Ovary (tissue), 9 donors: Measurements from ENCODE around the gene BCL2A1. TPM values are rescaled to one million over a fixed set of nuclear protein-coding genes. Genes with fewer than 3 reads are reported as not detected.

Experiments used
- DNase-seq, 5 donors: peaks; one replicate each; pipeline ENCODE4 v3.0.0-alpha.2; 2019 to 2020
- H3K27ac ChIP-seq, 2 donors: fragments of 200-600 bp; one replicate each; pipeline versions ENCODE4 v1.5.1 to v1.8.0; 2019 to 2022
- H3K27me3 ChIP-seq: fragments of 200-600 bp; one replicate; pipeline ENCODE4 v1.8.0; 2022
- H3K36me3 ChIP-seq: fragments of 200-600 bp; sonication (generic); one replicate; pipeline ENCODE4 v1.5.1; 2019
- H3K4me1 ChIP-seq: one replicate; pipeline ENCODE4 v1.8.1; 2013; ENCODE audit warnings: mild to moderate bottlenecking, moderate library complexity; ENCODE audit not compliant: insufficient read depth
- H3K4me3 ChIP-seq: fragments of 200-600 bp; sonication (generic); one replicate; pipeline ENCODE4 v1.5.1; 2017
- H3K9me3 ChIP-seq, 2 donors: fragments of 200-600 bp in 1 of 2; sonication (generic) in 1 of 2; one replicate each; pipeline versions ENCODE4 v1.5.1 to v1.8.1; 2013 to 2019; ENCODE audit warnings: mild to moderate bottlenecking in 1 of 2, moderate library complexity in 1 of 2
- CTCF ChIP-seq, 3 donors: fragments of 450-650 bp in 2 of 3; fragments of 200-600 bp in 1 of 3; IDR thresholded peaks; one replicate each; pipeline versions ENCODE4 v1.5.1 to v1.8.0; 2016 to 2022; ENCODE audit warnings: antibody characterized with exemption in 3 of 3, mild to moderate bottlenecking in 1 of 3
- EP300 ChIP-seq: sonication (generic); formaldehyde crosslinking; IDR thresholded peaks from one replicate; pipeline ENCODE4 v1.6.1; 2017; ENCODE audit warnings: antibody characterized with exemption
- POLR2A ChIP-seq: fragments of 450-650 bp; IDR thresholded peaks from one replicate; pipeline ENCODE4 v1.6.1; 2017; ENCODE audit warnings: antibody characterized with exemption, mild to moderate bottlenecking, moderate library complexity
- WGBS, 3 donors: extraction: QIAGEN DNeasy Blood & Tissue Kit in 1 of 3; methylation state at CpG; one replicate each; pipeline versions ENCODE4 v1.1.5 to v1.1.7; 2013 to 2017; 5-methylcytosine and 5-hydroxymethylcytosine counted together
- intact Hi-C, 4 donors: fragments of 100-400 bp; cut with DNase I; formaldehyde crosslinking; loops; one replicate each; pipeline versions ENCODE4 v1.11.0 to v1.15.1; 2022 to 2023
- polyA plus RNA-seq, 2 donors: library from polyadenylated mRNA; stranded (reverse); fragments of 200-250 nt in 1 of 2; fragments of 350-450 nt in 1 of 2; fragmentation: Illumina TruSeq in 1 of 2; extraction: RNeasy Lipid Tissue Mini Kit (QIAGEN cat#74804) in 1 of 2; gene quantifications; one replicate each; pipeline ENCODE4 v1.2.3, GENCODE V29; 2013 to 2014
- total RNA-seq, 7 donors: library from RNA; depleted of rRNA in 2 of 7; stranded (reverse); fragments of >200 nt in 2 of 7; fragmentation: NEBNext Ultra II Directional in 3 of 7; extraction: Animal tissue kit (Norgen Biotek cat#: 25700) in 3 of 7; gene quantifications; one replicate each; pipeline versions ENCODE4 v1.1.0 to v1.2.4, GENCODE V29; 2016 to 2023
- donor health status: DM: no; HTN: no; CAD: no; lungs with moderate emphysema.
- donor health status: DM: no; HTN: no; CAD: no.
- donor health status: Bipolar disorder and iron deficiency.
- donor health status: DM: yes; HTN: yes; CAD: no.
- donor health status: DM: no; HTN: no; CAD: no.
- donor health status: DM: yes; HTN: yes; CAD: no.

BCL2A1 gene
- total and polyA plus RNA-seq, 9 donors, result 0.48 to 4.0 (median 1.2) TPM; not detected in 1

- Histone ChIP-seq H3K9me3 (no peaks in the 10 kb centered on the region), H3K27ac (no peak overlapping the region), H3K4me3 (no peak overlapping the region), H3K4me1 (no peaks in the 10 kb centered on the region), H3K27me3 (no peaks in the 10 kb centered on the region), H3K36me3 (no peaks in the 10 kb centered on the region)
- no peak for DNase-seq
- intact Hi-C loops, result no loop called here
- 88 to 93% (median 90%) methylated on average over 8 of the region's 8 CpGs for WGBS, 3 donors
- TF ChIP-seq POLR2A (no peak), EP300 (no peak), CTCF (IDR thresholded peaks at IDR 0.05) (no peak)
Measured at GRCh38 chr15:79990280-79990996, 19.4 kb upstream of the BCL2A1 start.

GRCh38 chr15:79989682-79990081 is 18.7 kb upstream of the BCL2A1 start:
- H3K4me3 ChIP-seq, result no peak overlapping the region
- H3K9me3 ChIP-seq, result no peaks in the 10 kb centered on the region
- 58 to 70% (median 66%) methylated on average over 5 of the region's 5 CpGs for WGBS, 3 donors
- no peak for DNase-seq
- TF ChIP-seq EP300 (no peak), POLR2A (no peak), CTCF (IDR thresholded peaks at IDR 0.05) (no peak)
- no peaks in the 10 kb centered on the region for H3K36me3 ChIP-seq
- no peaks in the 10 kb centered on the region for H3K27me3 ChIP-seq
- no peaks in the 10 kb centered on the region for H3K4me1 ChIP-seq
- no peak overlapping the region for H3K27ac ChIP-seq
- intact Hi-C loops, result loop anchor here in 1 of 4 donors (10.0 kb wide), 1 partner anchor 85 kb away; no protein-coding TSS in a partner anchor

- WGBS, 3 donors, result 79 to 83% (median 83%) methylated on average over 2 of the region's 2 CpGs
- no peaks in the 10 kb centered on the region for H3K36me3 ChIP-seq
- TF ChIP-seq CTCF (IDR thresholded peaks at IDR 0.05), result no peak
- no peak overlapping the region for H3K27ac ChIP-seq
- intact Hi-C loops, result loop anchor here in 1 of 4 donors (10.0 kb wide), 1 partner anchor 84 kb away; no protein-coding TSS in a partner anchor
- no peak overlapping the region for H3K4me3 ChIP-seq
- no peaks in the 10 kb centered on the region for H3K9me3 ChIP-seq
- DNase-seq, result no peak
- H3K4me1 ChIP-seq, result no peaks in the 10 kb centered on the region
- H3K27me3 ChIP-seq, result no peaks in the 10 kb centered on the region
Measured at GRCh38 chr15:79989183-79989582, 18.2 kb upstream of the BCL2A1 start.

GRCh38 chr15:79988448-79989117 is 17.6 kb upstream of the BCL2A1 start:
- intact Hi-C loops, result loop anchor here in 1 of 4 donors (10.0 kb wide), 1 partner anchor 84 kb away; no protein-coding TSS in a partner anchor
- H3K4me3 ChIP-seq, result no peak overlapping the region
- 90 to 100% (median 92%) methylated on average over 3 of the region's 3 CpGs for WGBS, 3 donors
- H3K27ac ChIP-seq, result no peak overlapping the region
- no peaks in the 10 kb centered on the region for H3K36me3 ChIP-seq
- H3K4me1 ChIP-seq, result no peaks in the 10 kb centered on the region
- no peaks in the 10 kb centered on the region for H3K9me3 ChIP-seq
- no peaks in the 10 kb centered on the region for H3K27me3 ChIP-seq
- no peak for DNase-seq
- TF ChIP-seq POLR2A (no peak), CTCF (IDR thresholded peaks at IDR 0.05) (no peak), EP300 (no peak)
